Hematopoietic multipotent progenitor cell treated with erythropoietin and hydrocortisone succinate and interleukin-3 and kit ligand, for 6 days (in vitro differentiated cells): Measurements from ENCODE around the gene CUBN.
A peak's percentile ranks its signal among the peaks of the same experiment; 100 is the strongest.

Experiments used
- DNase-seq: peaks from one replicate; pipeline ENCODE4 v3.0.0-alpha.2; 2015

The CUBN gene

GRCh38 chr10:16905320-16905719 lies 224.3 kb downstream of the CUBN start:
- DNase-seq, result no peak

GRCh38 chr10:16904639-16905061 lies 225.0 kb downstream of the CUBN start:
- DNase-seq, result peak; percentile 57

- no peak for DNase-seq
Measured at GRCh38 chr10:16904049-16904448, 225.6 kb downstream of the CUBN start.

- no peak for DNase-seq
Measured at GRCh38 chr10:16902606-16903005, 227.0 kb downstream of the CUBN start.

GRCh38 chr10:16901106-16901505 lies 228.5 kb downstream of the CUBN start:
- DNase-seq, result no peak

- DNase-seq, result no peak
Measured at GRCh38 chr10:16896993-16897392, 232.6 kb downstream of the CUBN start.

GRCh38 chr10:16894821-16895220 lies 234.8 kb downstream of the CUBN start:
- DNase-seq, result no peak

GRCh38 chr10:16893664-16894063 lies 235.9 kb downstream of the CUBN start:
- DNase-seq, result no peak

GRCh38 chr10:16891375-16892313 lies 238.0 kb downstream of the CUBN start:
- peak; percentile 76 for DNase-seq

- no peak for DNase-seq
Measured at GRCh38 chr10:16890691-16891090, 238.9 kb downstream of the CUBN start.

GRCh38 chr10:16887565-16887964 lies 242.0 kb downstream of the CUBN start:
- no peak for DNase-seq

- DNase-seq, result no peak
Measured at GRCh38 chr10:16886031-16886430, 243.6 kb downstream of the CUBN start.

GRCh38 chr10:16884497-16884896 lies 245.1 kb downstream of the CUBN start:
- DNase-seq, result no peak

- no peak for DNase-seq
Measured at GRCh38 chr10:16883084-16883483, 246.5 kb downstream of the CUBN start.

- no peak for DNase-seq
Measured at GRCh38 chr10:16870331-16870730, 259.3 kb downstream of the CUBN start.

GRCh38 chr10:16867990-16868389 lies 261.6 kb downstream of the CUBN start:
- DNase-seq, result no peak

GRCh38 chr10:16867556-16867955 lies 262.1 kb downstream of the CUBN start:
- DNase-seq, result no peak

GRCh38 chr10:16866541-16867275 lies 262.9 kb downstream of the CUBN start:
- no peak for DNase-seq

GRCh38 chr10:16865766-16866165 lies 263.8 kb downstream of the CUBN start:
- DNase-seq, result peak; percentile 4

- no peak for DNase-seq
Measured at GRCh38 chr10:16863766-16864165, 265.8 kb downstream of the CUBN start.

GRCh38 chr10:16857419-16857818 lies 272.2 kb downstream of the CUBN start:
- DNase-seq, result no peak

GRCh38 chr10:16856567-16856966 lies 273.0 kb downstream of the CUBN start:
- no peak for DNase-seq

GRCh38 chr10:16856092-16856491 lies 273.5 kb downstream of the CUBN start:
- no peak for DNase-seq

- DNase-seq, result no peak
Measured at GRCh38 chr10:16854623-16855022, 275.0 kb downstream of the CUBN start.
